Calu3 (cell line): ENCODE results near the gene ACKR3. TPM values are rescaled to one million over a fixed set of nuclear protein-coding genes. Genes with fewer than 3 reads are reported as not detected.

ENCODE experiments used
- BruUV-seq: library from RNA; stranded (reverse); fragments of 400-500 nt; replicated peaks from 2 replicates; lab custom pipeline; 2021; lab: Mats Ljungman, UMichigan
- CTCF ChIA-PET: fragments of 300-600 bp; sonication (Branson Sonifier 250); formaldehyde crosslinking; loops from one replicate; lab custom pipeline; 2022; ENCODE audit warnings: antibody characterized with exemption; lab: Charles Lee
- DNase-seq: peaks from one replicate; pipeline ENCODE4 v3.0.0; 2022
- H3K27ac Mint-ChIP-seq: one replicate; pipeline ENCODE4 v1.8.0; 2022; ENCODE audit warnings: mixed read lengths; ENCODE audit not compliant: unreplicated experiment
- H3K27me3 Mint-ChIP-seq: one replicate; pipeline ENCODE4 v1.8.0; 2022; ENCODE audit warnings: mixed read lengths; ENCODE audit not compliant: unreplicated experiment
- H3K36me3 Mint-ChIP-seq: one replicate; pipeline ENCODE4 v1.8.0; 2022; ENCODE audit warnings: mild to moderate bottlenecking, moderate library complexity, mixed read lengths; ENCODE audit not compliant: insufficient read depth, unreplicated experiment
- H3K4me1 Mint-ChIP-seq: one replicate; pipeline ENCODE4 v1.8.0; 2022; ENCODE audit warnings: mild to moderate bottlenecking, low read depth, mixed read lengths; ENCODE audit not compliant: unreplicated experiment
- H3K4me3 Mint-ChIP-seq: one replicate; pipeline ENCODE4 v1.8.0; 2022; ENCODE audit warnings: mild to moderate bottlenecking, low read depth, moderate library complexity, mixed read lengths; ENCODE audit not compliant: unreplicated experiment
- H3K9me3 Mint-ChIP-seq: one replicate; pipeline ENCODE4 v1.8.0; 2022; ENCODE audit warnings: low read depth, mixed read lengths; ENCODE audit not compliant: unreplicated experiment
- CTCF ChIP-seq: fragments of 200-600 bp; IDR thresholded peaks from one replicate; pipeline ENCODE4 v1.8.0; 2022; ENCODE audit warnings: antibody characterized with exemption; ENCODE audit not compliant: unreplicated experiment
- intact Hi-C: fragments of 100-400 bp; cut with micrococcal nuclease; formaldehyde crosslinking; loops from one replicate; pipeline ENCODE4 v1.10.0; 2022; ENCODE audit not compliant: unreplicated experiment
- total RNA-seq: library from RNA; stranded (reverse); gene quantifications from 2 replicates; pipeline ENCODE4 v1.2.3, GENCODE V29; 2022

The ACKR3 gene
- total RNA-seq, 1 experiment from 2014 or later: 8.8 TPM

GRCh38 chr2:236565212-236565611 is 4.4 kb upstream of the ACKR3 start:
- BruUV-seq: no TSS peak
- H3K27me3 Mint-ChIP-seq: peaks cover 14% of the 10 kb centered on the region
- DNase-seq: no peak
- no peak overlapping the region for H3K27ac Mint-ChIP-seq
- no peak overlapping the region for H3K4me3 Mint-ChIP-seq
- H3K9me3 Mint-ChIP-seq: peaks cover 4% of the 10 kb centered on the region
- CTCF ChIA-PET: no interaction called here
- peaks cover 34% of the 10 kb centered on the region for H3K4me1 Mint-ChIP-seq
- H3K36me3 Mint-ChIP-seq: peaks cover 14% of the 10 kb centered on the region
- TF ChIP-seq CTCF: no peak
- intact Hi-C loops: no loop called here

GRCh38 chr2:236565879-236566402 is 3.7 kb upstream of the ACKR3 start:
- peaks cover 4% of the 10 kb centered on the region for H3K9me3 Mint-ChIP-seq
- H3K4me3 Mint-ChIP-seq: no peak overlapping the region
- H3K4me1 Mint-ChIP-seq: peaks cover 28% of the 10 kb centered on the region
- CTCF ChIA-PET: no interaction called here
- no peak overlapping the region for H3K27ac Mint-ChIP-seq
- H3K36me3 Mint-ChIP-seq: peaks cover 14% of the 10 kb centered on the region
- intact Hi-C loops: no loop called here
- H3K27me3 Mint-ChIP-seq: peaks cover 14% of the 10 kb centered on the region
- DNase-seq: no peak
- no peak for TF ChIP-seq CTCF
- BruUV-seq: no TSS peak

GRCh38 chr2:236566596-236566995 is 3.0 kb upstream of the ACKR3 start:
- CTCF ChIA-PET: no interaction called here
- intact Hi-C loops: no loop called here
- BruUV-seq: no TSS peak
- H3K27me3 Mint-ChIP-seq: peaks cover 14% of the 10 kb centered on the region
- peaks cover 14% of the 10 kb centered on the region for H3K36me3 Mint-ChIP-seq
- no peak for DNase-seq
- H3K27ac Mint-ChIP-seq: no peak overlapping the region
- H3K9me3 Mint-ChIP-seq: peaks cover 4% of the 10 kb centered on the region
- no peak for TF ChIP-seq CTCF
- H3K4me3 Mint-ChIP-seq: no peak overlapping the region
- H3K4me1 Mint-ChIP-seq: peaks cover 28% of the 10 kb centered on the region

- peak overlapping the region; percentile 80 for H3K4me3 Mint-ChIP-seq
- TF ChIP-seq CTCF: no peak
- H3K9me3 Mint-ChIP-seq: peaks cover under 1% of the 10 kb centered on the region
- BruUV-seq: no TSS peak
- H3K27me3 Mint-ChIP-seq: peaks cover 14% of the 10 kb centered on the region
- CTCF ChIA-PET: interaction anchor here (0.6 to 2.6 kb wide), 3 partner anchors 54 to 524 kb away, joined by 5 to 40 read pairs (median 5); no protein-coding TSS in a partner anchor
- peak; percentile 64 for DNase-seq
- intact Hi-C loops: loop anchor here (2.0 kb wide), 1 partner anchor 215 kb away; no protein-coding TSS in a partner anchor
- peaks cover 28% of the 10 kb centered on the region for H3K4me1 Mint-ChIP-seq
- H3K27ac Mint-ChIP-seq: peak overlapping the region; percentile 69
- H3K36me3 Mint-ChIP-seq: peaks cover 14% of the 10 kb centered on the region
Measured at GRCh38 chr2:236568068-236568921, 1.3 kb upstream of the ACKR3 start.
